Measurements from ENCODE around the gene SSBP3.

GRCh38 chr1:54300401-54300800, 105.8 kb downstream of the SSBP3 start:
- no peak for TF ChIP-seq CTCF (IDR thresholded peaks at IDR 0.05; ENCODE audit: borderline replicate concordance, extremely low read depth, low read length, poor library complexity, severe bottlenecking)
- no peak for TF ChIP-seq EZH2 (IDR thresholded peaks at IDR 0.05; ENCODE audit: borderline replicate concordance, low read depth, low read length, severe bottlenecking)

Measured in DND-41 (cell line).